CD4-positive, CD25-positive, alpha-beta regulatory T cell (primary cell): Measurements from ENCODE around the gene PBRM1. TPM values are rescaled to one million over a fixed set of nuclear protein-coding genes. Genes with fewer than 3 reads are reported as not detected.
A peak's percentile ranks its signal among the peaks of the same experiment; 100 is the strongest.

Source experiments
- ATAC-seq, 2 donors: fragments of 150-1000 bp; cut with Tn5 transposase; one replicate each; pipeline ENCODE4 v1.10.0; 2021; ENCODE audit warnings: low read depth in 2 of 2, moderate number of reproducible peaks in 2 of 2, moderate library complexity in 1 of 2
- DNase-seq, 3 donors: peaks; one replicate each; pipeline versions ENCODE4 v3.0.0 to v3.0.0-alpha.2; 2012 to 2022; ENCODE audit warnings: mixed read lengths in 1 of 3
- H3K27ac ChIP-seq: one replicate; pipeline ENCODE4 v1.7.0; 2013; ENCODE audit warnings: mild to moderate bottlenecking, low read length; ENCODE audit not compliant: insufficient read depth, poor library complexity, severe bottlenecking
- H3K27me3 ChIP-seq: one replicate; pipeline ENCODE4 v1.7.0; 2013; ENCODE audit warnings: low read length; ENCODE audit not compliant: control insufficient read depth, insufficient read depth
- H3K36me3 ChIP-seq: one replicate; pipeline ENCODE4 v1.7.0; 2013; ENCODE audit warnings: mild to moderate bottlenecking, low read length, moderate library complexity; ENCODE audit not compliant: control insufficient read depth, insufficient read depth
- H3K4me1 ChIP-seq: 2 replicates; pipeline ENCODE4 v1.7.0; 2013; ENCODE audit warnings: mild to moderate bottlenecking, low read length; ENCODE audit not compliant: insufficient read depth, control insufficient read depth, poor library complexity, severe bottlenecking
- H3K4me3 ChIP-seq: one replicate; pipeline ENCODE4 v1.7.0; 2013; ENCODE audit warnings: low read depth, mild to moderate bottlenecking, low read length, moderate library complexity
- H3K9me3 ChIP-seq, 2 experiments: 1 replicate in 1 of 2; 2 replicates in 1 of 2; pipeline ENCODE4 v1.7.0; 2013; ENCODE audit warnings: low read length in 2 of 2, mild to moderate bottlenecking in 1 of 2, moderate library complexity in 1 of 2; ENCODE audit not compliant: control insufficient read depth in 2 of 2
- H3K27ac Mint-ChIP-seq, 3 donors: one replicate each; pipeline ENCODE4 v1.8.0; 2020 to 2022; ENCODE audit warnings: mild to moderate bottlenecking in 3 of 3, mixed read lengths in 3 of 3, moderate library complexity in 2 of 3
- H3K27me3 Mint-ChIP-seq: one replicate; pipeline ENCODE4 v1.8.0; 2022; ENCODE audit warnings: mild to moderate bottlenecking, mixed read lengths
- H3K36me3 Mint-ChIP-seq: one replicate; pipeline ENCODE4 v1.8.0; 2020; ENCODE audit warnings: mixed read lengths
- H3K4me1 Mint-ChIP-seq, 4 donors: one replicate each; pipeline ENCODE4 v1.8.0; 2020 to 2022; ENCODE audit warnings: mixed read lengths in 4 of 4, mild to moderate bottlenecking in 1 of 4
- H3K4me3 Mint-ChIP-seq, 4 donors: one replicate each; pipeline ENCODE4 v1.8.0; 2020 to 2022; ENCODE audit warnings: mild to moderate bottlenecking in 4 of 4, mixed read lengths in 4 of 4, moderate library complexity in 3 of 4
- H3K9me3 Mint-ChIP-seq, 7 donors: one replicate each; pipeline ENCODE4 v1.8.0; 2020 to 2022; ENCODE audit warnings: mixed read lengths in 7 of 7, mild to moderate bottlenecking in 3 of 7, moderate library complexity in 2 of 7
- polyA plus RNA-seq, 4 donors: library from polyadenylated mRNA; unstranded; fragments of 300-500 nt; fragmentation: Illumina TruSeq; gene quantifications; one replicate each; pipeline ENCODE4 v1.2.3, GENCODE V29; 2021
- total RNA-seq: library from RNA; stranded (reverse); gene quantifications from one replicate; pipeline ENCODE4 v1.2.3, GENCODE V29; 2022

Gene PBRM1
- total and polyA plus RNA-seq, 5 donors from 2014 or later, result 58.7 to 73.4 (median 66.4) TPM

DNA sequence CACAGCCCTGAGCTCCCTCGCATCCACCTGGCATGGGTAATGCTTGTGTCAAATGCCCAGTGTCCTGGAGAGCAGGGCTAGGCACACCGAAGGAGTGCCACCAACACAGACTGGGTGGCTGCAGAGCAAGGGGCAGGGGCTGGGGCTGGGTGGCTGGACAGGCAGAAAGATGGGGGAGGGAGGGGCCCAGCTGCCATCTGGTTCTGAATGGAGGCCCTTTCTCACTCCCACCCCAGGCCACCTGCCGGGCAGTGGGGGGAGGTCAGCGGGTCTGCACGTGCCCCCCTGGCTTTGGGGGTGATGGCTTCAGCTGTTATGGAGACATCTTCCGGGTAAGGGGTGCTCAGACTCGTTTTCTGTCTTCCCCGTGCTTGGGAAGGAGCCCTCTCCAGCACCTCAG, 173.6 kb downstream of the PBRM1 start:
- Mint-ChIP-seq H3K36me3 (no peaks in the 10 kb centered on the region), H3K9me3 (no peaks in the 10 kb centered on the region), H3K4me3 (no peak overlapping the region), H3K27me3 (no peaks in the 10 kb centered on the region), H3K4me1 (no peaks in the 10 kb centered on the region), H3K27ac (no peak overlapping the region)
- ATAC-seq (no peak), DNase-seq (no peak)
- Histone ChIP-seq H3K4me1 (no peaks in the 10 kb centered on the region), H3K27ac (no peak overlapping the region), H3K36me3 (no peaks in the 10 kb centered on the region), H3K4me3 (no peak overlapping the region), H3K9me3 (no peaks in the 10 kb centered on the region), H3K27me3 (no peaks in the 10 kb centered on the region)

DNA sequence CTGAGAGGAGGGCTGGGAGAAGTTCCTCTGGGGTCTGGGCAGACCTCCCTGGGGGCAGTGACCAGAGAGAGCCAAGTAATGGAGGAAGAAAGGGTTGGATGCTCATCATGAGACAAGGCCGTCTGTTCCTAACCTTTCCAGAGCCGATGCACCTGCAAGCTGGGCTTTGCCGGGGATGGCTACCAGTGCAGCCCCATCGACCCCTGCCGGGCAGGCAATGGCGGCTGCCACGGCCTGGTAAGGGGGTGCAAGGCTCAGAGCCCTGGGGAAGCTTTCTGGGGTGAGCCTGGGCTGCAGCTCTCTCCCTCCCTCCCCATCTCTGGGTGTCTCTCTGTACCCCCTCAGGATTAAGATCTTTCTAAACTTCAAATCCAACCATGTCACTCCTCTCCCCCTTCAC, 174.2 kb downstream of the PBRM1 start:
- Histone ChIP-seq H3K27me3 (no peaks in the 10 kb centered on the region), H3K27ac (no peak overlapping the region), H3K4me3 (no peak overlapping the region), H3K9me3 (no peaks in the 10 kb centered on the region), H3K4me1 (no peaks in the 10 kb centered on the region), H3K36me3 (no peaks in the 10 kb centered on the region)
- Mint-ChIP-seq H3K4me3 (no peak overlapping the region), H3K9me3 (no peaks in the 10 kb centered on the region), H3K27me3 (no peaks in the 10 kb centered on the region), H3K4me1 (no peaks in the 10 kb centered on the region), H3K27ac (no peak overlapping the region), H3K36me3 (no peaks in the 10 kb centered on the region)
- ATAC-seq, result no peak
- DNase-seq, result no peak

DNA sequence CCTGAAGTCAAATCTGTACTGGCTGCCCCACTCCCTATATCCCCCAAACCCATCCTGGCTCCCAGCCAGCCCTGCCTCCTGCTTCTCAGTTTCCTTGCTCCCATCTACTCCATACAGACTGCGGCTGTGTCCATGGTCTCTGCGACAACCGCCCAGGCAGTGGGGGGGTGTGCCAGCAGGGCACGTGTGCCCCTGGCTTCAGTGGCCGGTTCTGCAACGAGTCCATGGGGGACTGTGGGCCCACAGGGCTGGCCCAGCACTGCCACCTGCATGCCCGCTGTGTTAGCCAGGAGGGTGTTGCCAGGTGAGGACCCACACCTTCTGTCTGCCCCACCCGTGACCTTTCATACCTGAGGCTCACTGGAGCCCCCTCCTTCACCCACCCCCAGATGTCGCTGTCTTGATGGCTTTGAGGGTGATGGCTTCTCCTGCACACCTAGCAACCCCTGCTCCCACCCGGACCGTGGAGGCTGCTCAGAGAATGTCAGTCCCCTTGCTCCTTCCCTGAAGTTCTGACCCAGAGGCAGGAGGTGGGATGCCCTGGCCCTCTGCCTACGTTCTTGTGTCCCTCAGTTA, 175.9 kb downstream of the PBRM1 start:
- H3K27me3 ChIP-seq, result no peaks in the 10 kb centered on the region
- Mint-ChIP-seq H3K9me3 (no peaks in the 10 kb centered on the region), H3K4me3 (no peak overlapping the region), H3K27ac (no peak overlapping the region), H3K36me3 (no peaks in the 10 kb centered on the region), H3K27me3 (no peaks in the 10 kb centered on the region), H3K4me1 (no peaks in the 10 kb centered on the region)
- DNase-seq (no peak), ATAC-seq (no peak)
- H3K4me1 ChIP-seq, result no peaks in the 10 kb centered on the region
- no peak overlapping the region for H3K4me3 ChIP-seq
- H3K9me3 ChIP-seq, result no peaks in the 10 kb centered on the region
- H3K27ac ChIP-seq, result no peak overlapping the region
- no peaks in the 10 kb centered on the region for H3K36me3 ChIP-seq

DNA sequence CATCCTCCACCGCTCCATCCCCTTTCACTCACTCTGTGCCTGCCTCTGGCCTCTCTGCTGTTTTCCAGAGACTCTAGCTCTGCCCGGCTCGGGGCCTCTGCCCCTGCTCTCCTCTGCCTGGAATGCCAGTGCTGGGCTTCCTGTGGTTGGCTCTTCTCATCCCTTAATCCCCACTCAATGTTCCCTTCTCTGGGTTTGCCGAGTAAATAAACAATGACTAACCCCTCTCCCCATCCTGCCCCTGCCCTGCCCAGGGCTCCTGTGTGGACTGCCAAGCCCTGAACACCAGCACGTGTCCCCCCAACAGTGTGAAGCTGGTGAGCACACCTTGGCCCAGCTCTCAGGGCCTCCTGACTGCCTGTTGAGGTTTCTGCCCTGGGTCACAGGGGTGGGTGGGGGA, 178.4 kb downstream of the PBRM1 start:
- Histone ChIP-seq H3K27me3 (no peaks in the 10 kb centered on the region), H3K36me3 (no peaks in the 10 kb centered on the region), H3K27ac (no peak overlapping the region), H3K9me3 (no peaks in the 10 kb centered on the region), H3K4me3 (no peak overlapping the region), H3K4me1 (no peaks in the 10 kb centered on the region)
- no peak for ATAC-seq
- Mint-ChIP-seq H3K4me1 (no peaks in the 10 kb centered on the region), H3K36me3 (no peaks in the 10 kb centered on the region), H3K27ac (peak overlapping the region in 1 of 3 donors; percentile 93), H3K9me3 (no peaks in the 10 kb centered on the region), H3K27me3 (no peaks in the 10 kb centered on the region), H3K4me3 (no peak overlapping the region)
- DNase-seq, result no peak

DNA sequence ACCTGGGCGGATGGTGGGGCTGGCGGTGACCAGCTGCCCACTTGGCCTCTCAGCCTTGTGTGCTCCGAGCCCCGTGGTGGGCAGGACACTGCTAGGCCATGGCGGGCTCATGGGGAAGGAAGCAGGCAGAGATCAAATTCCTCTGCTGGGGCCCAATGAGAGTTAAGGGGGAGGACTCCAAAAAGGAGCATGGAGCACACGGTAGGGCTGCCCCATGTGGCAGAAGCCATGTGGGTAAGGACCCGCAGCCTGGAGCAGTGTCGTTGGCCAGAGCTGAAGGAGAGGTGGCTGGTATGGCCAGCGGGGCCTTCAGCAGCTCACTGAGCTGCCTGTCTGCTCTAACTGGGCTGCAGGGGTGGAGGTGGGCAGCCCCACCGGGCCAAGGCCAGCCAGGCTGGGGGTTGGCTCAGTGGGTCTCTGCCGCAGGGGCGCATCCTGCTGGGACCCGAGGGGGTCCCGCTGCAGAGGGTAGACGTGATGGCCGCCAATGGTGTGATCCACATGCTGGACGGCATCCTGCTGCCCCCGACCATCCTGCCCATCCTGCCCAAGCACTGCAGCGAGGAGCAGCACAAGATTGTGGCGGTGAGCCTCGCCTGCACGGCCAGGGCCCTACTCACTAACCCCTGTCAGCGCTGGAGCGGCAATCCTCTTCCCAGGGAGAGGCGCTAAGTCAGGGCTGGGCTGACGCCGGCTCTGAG, 179.3 kb downstream of the PBRM1 start:
- no peak overlapping the region for H3K27ac ChIP-seq
- no peaks in the 10 kb centered on the region for H3K9me3 Mint-ChIP-seq
- no peaks in the 10 kb centered on the region for H3K27me3 ChIP-seq
- DNase-seq (no peak), ATAC-seq (no peak)
- no peaks in the 10 kb centered on the region for H3K4me1 ChIP-seq
- H3K27ac Mint-ChIP-seq, result no peak overlapping the region
- no peaks in the 10 kb centered on the region for H3K27me3 Mint-ChIP-seq
- H3K36me3 Mint-ChIP-seq, result no peaks in the 10 kb centered on the region
- H3K36me3 ChIP-seq, result no peaks in the 10 kb centered on the region
- H3K9me3 ChIP-seq, result no peaks in the 10 kb centered on the region
- no peak overlapping the region for H3K4me3 Mint-ChIP-seq
- H3K4me1 Mint-ChIP-seq, result no peaks in the 10 kb centered on the region
- no peak overlapping the region for H3K4me3 ChIP-seq

DNA sequence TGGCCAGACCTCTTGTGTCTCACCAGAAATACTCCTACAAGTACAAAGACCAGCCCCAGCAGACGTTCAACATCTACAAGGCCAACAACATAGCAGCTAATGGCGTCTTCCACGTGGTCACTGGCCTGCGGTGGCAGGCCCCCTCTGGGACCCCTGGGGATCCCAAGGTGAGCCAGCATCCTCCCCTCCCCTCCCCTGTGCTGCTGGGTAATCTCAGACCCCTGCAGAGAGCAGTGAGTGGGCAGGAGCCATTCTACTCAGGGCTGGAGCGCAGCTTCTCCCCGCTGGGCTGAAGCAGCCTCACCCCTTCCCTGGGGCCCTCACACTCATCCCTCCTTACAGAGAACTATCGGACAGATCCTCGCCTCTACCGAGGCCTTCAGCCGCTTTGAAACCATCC, 180.7 kb downstream of the PBRM1 start:
- Mint-ChIP-seq H3K4me1 (no peaks in the 10 kb centered on the region), H3K27ac (no peak overlapping the region), H3K9me3 (peaks cover 0 to 2% (median 0%) of the 10 kb centered on the region in 7 donors), H3K27me3 (no peaks in the 10 kb centered on the region), H3K4me3 (no peak overlapping the region), H3K36me3 (no peaks in the 10 kb centered on the region)
- Histone ChIP-seq H3K4me3 (no peak overlapping the region), H3K4me1 (no peaks in the 10 kb centered on the region), H3K36me3 (no peaks in the 10 kb centered on the region), H3K27ac (no peak overlapping the region), H3K27me3 (no peaks in the 10 kb centered on the region), H3K9me3 (no peaks in the 10 kb centered on the region)
- DNase-seq (no peak), ATAC-seq (no peak)

DNA sequence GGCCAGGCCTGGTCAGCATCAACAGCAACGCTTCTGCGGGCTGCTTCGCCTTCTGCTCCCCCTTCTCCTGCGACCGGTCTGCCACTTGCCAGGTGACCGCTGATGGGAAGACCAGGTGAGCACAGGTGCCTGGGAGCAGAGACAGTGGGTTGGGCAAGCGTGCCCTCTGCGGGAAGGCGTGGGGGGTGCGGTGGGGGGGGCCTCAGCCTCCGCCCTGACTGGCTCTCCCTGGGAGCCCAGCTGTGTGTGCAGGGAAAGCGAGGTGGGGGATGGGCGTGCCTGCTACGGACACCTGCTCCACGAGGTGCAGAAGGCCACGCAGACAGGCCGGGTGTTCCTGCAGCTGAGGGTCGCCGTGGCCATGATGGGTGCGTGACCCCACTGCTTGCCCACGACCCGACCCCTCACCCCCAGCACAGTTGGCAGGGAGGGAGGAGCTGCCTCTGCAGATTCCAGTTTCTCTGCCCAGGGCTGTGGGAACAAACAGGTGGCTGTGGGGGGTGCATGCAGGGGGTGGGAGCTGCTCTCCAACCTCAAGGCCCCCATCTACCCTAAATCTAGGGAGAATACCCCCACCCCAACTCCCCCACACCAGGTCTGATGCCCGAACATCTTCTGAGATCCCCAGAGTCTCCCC, 181.8 kb downstream of the PBRM1 start:
- H3K9me3 Mint-ChIP-seq, result peaks cover 0 to 2% (median 0%) of the 10 kb centered on the region in 7 donors
- Histone ChIP-seq H3K4me3 (no peak overlapping the region), H3K27me3 (no peaks in the 10 kb centered on the region), H3K4me1 (no peaks in the 10 kb centered on the region), H3K9me3 (no peaks in the 10 kb centered on the region), H3K36me3 (no peaks in the 10 kb centered on the region), H3K27ac (no peak overlapping the region)
- H3K36me3 Mint-ChIP-seq, result no peaks in the 10 kb centered on the region
- no peaks in the 10 kb centered on the region for H3K27me3 Mint-ChIP-seq
- no peak overlapping the region for H3K4me3 Mint-ChIP-seq
- DNase-seq (no peak), ATAC-seq (no peak)
- H3K4me1 Mint-ChIP-seq, result no peaks in the 10 kb centered on the region
- H3K27ac Mint-ChIP-seq, result no peak overlapping the region
